ENCODE measurements around the gene NANOS3.

Gene NANOS3

GRCh38 chr19:13882836-13883235 is 5.9 kb downstream of the NANOS3 start:
- DNase-seq = no peak

DNA sequence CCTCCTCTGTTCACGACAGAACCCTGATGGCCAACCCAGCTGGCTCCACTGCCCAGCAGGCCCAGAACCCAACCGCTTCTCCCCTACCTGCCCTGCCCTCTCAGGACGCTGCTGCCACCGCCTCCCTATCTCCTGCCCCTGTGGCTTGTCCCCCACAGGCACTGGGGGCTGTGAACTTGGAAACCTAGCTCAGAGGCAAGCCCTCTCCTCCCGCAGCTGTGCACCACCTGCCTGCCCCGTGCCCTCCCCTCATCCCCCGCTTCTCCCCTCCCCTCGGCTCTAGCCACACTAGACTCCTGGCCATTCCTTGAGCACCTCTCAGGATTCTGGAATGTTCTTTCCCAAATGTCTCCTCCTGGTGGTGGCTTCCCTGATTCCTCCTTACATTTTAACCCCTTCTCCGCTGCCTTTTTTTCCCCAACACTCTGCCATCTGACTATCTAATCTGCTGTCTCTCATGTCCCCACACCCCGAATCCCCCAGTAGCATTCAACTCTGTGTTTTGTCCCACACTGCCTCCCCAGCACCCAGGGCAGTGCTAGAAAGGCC is 6.7 kb downstream of the NANOS3 start:
- no peak for DNase-seq

DNA sequence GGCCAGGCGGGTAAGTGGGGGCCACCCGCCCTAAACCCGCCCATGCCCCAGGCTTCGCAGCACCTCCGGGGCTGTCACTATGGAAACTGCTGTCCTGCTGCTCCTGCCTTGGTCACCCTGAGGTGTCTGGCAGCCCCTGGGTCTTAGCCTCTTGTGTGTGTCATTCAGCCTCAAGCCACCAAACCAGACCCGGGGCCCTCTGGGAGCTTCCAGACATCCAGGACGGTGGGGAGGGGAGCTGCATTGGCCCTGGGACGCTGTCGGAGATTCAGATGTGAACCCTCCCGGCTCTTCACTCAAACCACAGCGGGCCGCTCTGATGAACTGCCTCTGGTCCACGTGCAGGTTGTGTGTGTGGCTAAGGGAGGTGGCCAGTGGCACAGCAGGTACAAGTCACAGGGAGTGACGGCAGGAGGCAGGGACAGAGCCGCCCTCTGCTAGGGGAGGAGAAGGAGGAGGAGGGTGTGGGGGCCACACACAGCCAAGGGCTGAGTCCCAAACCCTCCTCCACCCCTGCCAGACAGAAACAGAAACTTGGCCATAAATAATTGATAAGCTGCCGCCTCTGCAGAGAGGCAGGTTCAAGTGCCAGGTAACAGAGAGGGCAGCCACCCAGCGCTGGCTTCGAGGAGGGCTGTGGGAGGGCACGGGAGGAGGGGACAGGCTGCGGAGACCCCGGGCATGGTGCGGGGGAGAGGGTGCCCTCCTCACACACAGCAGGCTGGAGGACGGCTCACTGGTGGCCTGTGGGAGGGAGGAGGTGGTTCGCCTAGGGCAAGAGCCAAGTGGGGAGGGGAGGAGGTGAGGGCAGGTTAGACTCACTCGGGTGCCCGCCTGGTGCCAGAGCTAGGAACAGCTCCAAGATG is 8.0 kb downstream of the NANOS3 start:
- DNase-seq = no peak

- DNase-seq = no peak
Measured at GRCh38 chr19:13885826-13886365, 9.0 kb downstream of the NANOS3 start.

DNA sequence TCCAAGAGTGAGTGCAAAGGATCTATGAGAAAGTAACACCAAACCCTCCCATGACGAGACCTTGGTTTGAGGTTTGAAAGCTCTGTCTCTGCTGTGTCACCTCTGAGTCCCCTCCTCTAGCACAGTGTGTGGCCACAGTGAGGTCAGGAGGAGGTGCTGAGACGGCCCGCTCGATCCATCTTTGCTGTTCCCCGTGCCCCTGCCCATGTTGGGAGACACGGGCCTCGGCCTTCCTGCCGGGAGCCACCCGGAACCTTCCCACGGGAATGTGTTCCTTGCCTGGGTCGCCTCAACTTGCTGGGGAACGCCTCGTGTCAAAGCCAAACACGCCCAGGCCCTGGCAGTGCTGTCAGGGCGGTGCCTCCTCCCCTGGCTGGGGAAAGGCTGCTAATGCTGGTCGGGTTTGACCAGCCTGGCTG is 10.1 kb downstream of the NANOS3 start:
- no peak for DNase-seq

DNA sequence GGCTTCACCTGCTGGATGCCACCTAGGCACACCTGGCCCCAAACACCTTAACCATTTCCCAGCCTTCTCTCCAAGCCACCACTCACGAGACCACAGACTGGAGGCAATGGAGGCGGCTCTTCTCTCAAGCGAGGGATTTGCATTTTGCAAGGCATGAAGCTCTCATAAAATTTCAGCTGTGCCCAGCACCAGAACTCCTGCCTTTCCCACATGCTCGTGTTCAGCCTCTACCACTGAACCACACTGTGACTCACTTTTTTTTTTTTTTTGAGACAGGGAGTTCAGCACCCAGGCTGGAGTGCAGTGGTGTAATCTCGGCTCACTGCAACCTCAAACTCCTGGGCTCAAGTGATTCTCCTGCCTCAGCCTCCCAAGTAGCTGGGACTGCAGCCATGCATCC is 10.6 kb downstream of the NANOS3 start:
- no peak for DNase-seq

DNA sequence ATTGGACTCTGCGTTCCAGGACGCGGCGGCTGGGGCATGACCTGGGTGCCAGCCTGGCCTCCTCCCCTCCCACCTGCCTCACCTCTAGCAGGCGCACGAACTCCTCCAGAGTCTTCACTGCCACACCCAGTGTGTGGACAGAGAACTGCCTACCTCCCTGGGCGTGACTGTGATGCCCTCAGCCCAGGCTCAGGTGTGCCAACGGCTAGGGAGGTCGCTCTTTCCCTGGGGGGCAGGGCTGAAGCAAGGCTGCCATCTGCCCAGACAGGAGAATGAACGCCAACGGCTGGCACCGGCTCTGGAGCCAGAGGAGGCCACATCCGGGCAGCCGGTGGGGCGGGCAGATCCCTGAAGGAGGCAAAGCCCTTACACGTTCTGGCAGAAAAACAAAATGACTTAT is 11.3 kb downstream of the NANOS3 start:
- no peak for DNase-seq

DNA sequence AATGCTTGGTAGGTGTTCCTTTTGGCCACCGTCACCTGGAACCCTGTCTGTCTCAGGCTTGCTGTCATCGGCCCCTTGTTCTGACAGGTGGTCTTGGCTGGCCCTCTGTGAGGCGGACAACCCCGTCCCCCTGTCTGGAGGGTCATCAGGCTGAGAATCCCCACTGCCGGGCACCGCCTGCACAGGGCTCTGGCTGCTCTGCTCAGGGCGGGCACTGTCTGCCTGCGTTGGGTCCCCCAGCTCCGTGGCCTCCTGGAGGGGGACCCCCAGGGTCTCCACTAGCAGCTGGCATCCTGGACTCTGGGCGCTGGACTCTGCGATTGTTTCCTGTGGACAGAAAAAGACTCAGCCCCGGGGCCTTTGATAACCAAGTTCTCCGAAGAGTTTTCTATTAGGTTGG is 13.2 kb downstream of the NANOS3 start:
- DNase-seq = no peak

DNA sequence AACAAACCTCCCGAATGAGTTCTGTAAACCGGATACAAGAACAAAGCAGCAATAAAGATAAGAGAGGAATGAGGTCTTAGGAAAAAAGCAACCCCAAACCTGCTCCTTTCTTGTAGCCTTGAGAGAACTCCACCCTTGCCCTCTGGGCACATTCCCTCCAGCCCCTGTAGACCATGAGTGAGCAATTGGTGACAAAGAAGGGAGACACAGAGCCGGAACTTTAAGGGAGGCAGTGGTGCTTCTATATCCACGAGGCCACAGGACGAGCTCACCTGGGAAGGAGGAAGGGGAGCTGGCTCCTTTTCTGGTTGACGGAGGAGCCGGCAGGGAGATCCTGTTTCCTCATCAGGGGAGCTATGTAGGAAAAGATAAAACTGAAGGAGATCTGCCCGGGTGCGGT is 15.9 kb downstream of the NANOS3 start:
- DNase-seq = no peak

- no peak for DNase-seq
Measured at GRCh38 chr19:13894552-13894951, 17.6 kb downstream of the NANOS3 start.

- DNase-seq = no peak
Measured at GRCh38 chr19:13896227-13896626, 19.3 kb downstream of the NANOS3 start.

GRCh38 chr19:13899393-13899792 is 22.5 kb downstream of the NANOS3 start:
- no peak for DNase-seq

DNA sequence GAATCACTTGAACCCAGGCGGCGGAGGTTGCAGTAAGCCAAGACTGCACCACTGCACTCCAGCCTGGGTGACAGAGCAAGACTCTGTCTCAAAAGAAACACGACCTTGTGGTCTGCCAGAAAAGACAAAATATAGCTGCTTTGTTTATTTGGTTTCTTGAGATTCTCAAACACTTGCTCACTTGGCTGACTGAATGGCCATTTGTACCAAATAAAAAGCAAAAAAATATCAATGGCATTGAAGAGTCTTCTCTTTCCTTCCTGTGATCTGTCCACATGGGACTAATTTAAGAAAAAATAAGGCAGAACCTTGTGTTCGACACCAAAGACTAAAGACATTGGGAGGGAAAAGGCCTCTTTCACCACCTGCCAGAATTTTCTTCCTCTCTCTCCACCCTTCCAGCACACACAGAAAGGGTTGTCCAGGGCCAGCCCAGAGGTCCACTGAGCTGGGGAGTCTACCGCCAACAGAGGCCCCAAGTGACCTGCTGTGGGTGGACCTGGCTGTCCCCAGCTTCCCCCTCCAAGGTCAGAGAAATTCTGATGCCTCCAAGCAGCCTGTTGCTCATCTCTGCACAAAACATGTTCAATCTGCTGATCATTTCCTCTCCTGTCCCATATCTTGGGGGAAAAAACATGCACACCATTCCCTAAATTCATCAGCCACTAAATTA is 23.1 kb downstream of the NANOS3 start:
- peak in 10 of 56 donors; percentile 1 to 29 (median 6) for DNase-seq

- no peak for DNase-seq
Measured at GRCh38 chr19:13902993-13903555, 26.1 kb downstream of the NANOS3 start.

GRCh38 chr19:13905634-13906520 is 28.9 kb downstream of the NANOS3 start, which contains the start of the genes BRME1 and CC2D1A:
Gene BRME1, minus strand, starts transcription at chr19:13906117. Its CDS starts 1,225 bp downstream, at chr19:13904892.
Gene CC2D1A, plus strand, starts transcription at chr19:13906201. Its CDS starts 241 bp downstream, at chr19:13906442.
- peak in 55 of 56 donors; percentile 53 to 95 (median 85) for DNase-seq

DNA sequence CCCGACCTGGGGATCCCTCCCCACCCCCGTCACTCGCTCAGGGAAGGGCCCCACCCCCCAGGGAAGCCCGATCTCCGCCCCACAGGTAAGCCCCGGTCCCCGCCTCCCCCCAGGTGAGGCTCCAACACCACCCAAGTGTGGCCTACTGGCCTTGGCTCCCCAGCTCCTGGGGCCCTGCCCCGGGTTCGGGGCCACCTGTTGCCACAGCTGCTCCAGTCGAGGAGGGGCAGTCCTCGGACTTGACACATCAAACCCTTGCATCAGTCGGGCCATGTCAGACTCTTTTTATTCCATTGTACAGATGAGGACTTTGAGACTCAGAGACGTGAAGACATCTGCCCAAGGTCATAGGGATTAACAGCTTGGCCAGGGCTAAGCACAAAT is 29.6 kb downstream of the NANOS3 start:
- peak in 9 of 56 donors; percentile 14 to 48 (median 27) for DNase-seq

- DNase-seq = no peak
Measured at GRCh38 chr19:13906910-13907309, 30.0 kb downstream of the NANOS3 start.

DNA sequence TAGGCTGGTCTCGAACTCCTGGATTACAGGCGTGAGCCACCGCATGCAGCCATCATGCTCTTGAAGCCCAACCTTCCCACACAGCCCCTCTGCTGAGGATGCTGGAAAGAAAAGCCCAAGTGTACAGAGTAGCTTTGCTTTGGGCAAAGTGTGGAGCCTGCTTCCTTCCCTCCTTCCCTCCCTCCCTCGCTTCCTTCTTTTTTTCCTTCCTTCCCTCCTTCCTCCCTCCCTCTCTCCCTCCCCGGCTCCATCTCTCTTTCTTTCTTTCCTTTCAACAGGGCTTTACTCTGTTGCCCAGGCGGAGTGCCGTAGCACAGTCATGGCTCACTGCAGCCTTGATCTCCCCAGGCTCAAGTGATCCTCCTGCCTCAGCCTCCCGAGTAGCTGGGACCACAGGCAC is 31.7 kb downstream of the NANOS3 start:
- DNase-seq = no peak

GRCh38 chr19:13909430-13909829 is 32.5 kb downstream of the NANOS3 start:
- DNase-seq = no peak

GRCh38 chr19:13913352-13913751 is 36.4 kb downstream of the NANOS3 start:
- DNase-seq = no peak

GRCh38 chr19:13914777-13915176 is 37.8 kb downstream of the NANOS3 start:
- DNase-seq = no peak

Measured in nucleus accumbens (tissue), 56 donors.